IMR-90 (cell line): ENCODE results near the gene PPFIA2. TPM values are rescaled to one million over a fixed set of nuclear protein-coding genes. Genes with fewer than 3 reads are reported as not detected.

ENCODE experiments used
- ATAC-seq: fragments of 200-7000 bp; cut with Tn5 transposase; 2 replicates; pipeline ENCODE4 v1.9.1; 2020; ENCODE audit warnings: low read depth, mild to moderate bottlenecking, moderate library complexity
- BruUV-seq: library from RNA; stranded (reverse); fragments of 400-500 nt; replicated peaks from 2 replicates; lab custom pipeline; 2021; lab: Mats Ljungman, UMichigan
- CTCF ChIA-PET: fragments of 300-600 bp; formaldehyde crosslinking; extraction: SDS; loops from one replicate; lab custom pipeline; 2021; ENCODE audit warnings: antibody characterized with exemption; lab: Yijun Ruan, JAX
- POLR2A ChIA-PET: fragments of 300-600 bp; sonication (Branson Sonifier 250); formaldehyde crosslinking; loops from one replicate; lab custom pipeline; 2022; ENCODE audit warnings: antibody characterized with exemption; ENCODE audit not compliant: unreplicated experiment; lab: Charles Lee
- DNase-seq: peaks from one replicate; pipeline ENCODE4 v3.0.0; 2013
- H2AFZ ChIP-seq: replicated peaks from 2 replicates; pipeline ENCODE3; 2013; ENCODE audit warnings: low read length, mild to moderate bottlenecking; ENCODE audit not compliant: poor library complexity
- H2AK5ac ChIP-seq: 2 replicates; pipeline ENCODE4 v1.6.1; 2013; ENCODE audit warnings: low read depth, low read length, inconsistent platforms
- H2AK9ac ChIP-seq: replicated peaks from 2 replicates; pipeline ENCODE3; 2013; ENCODE audit warnings: mild to moderate bottlenecking, low read depth, low read length, moderate library complexity; ENCODE audit not compliant: poor library complexity
- H2BK120ac ChIP-seq: 2 replicates; pipeline ENCODE4 v1.6.1; 2013; ENCODE audit warnings: low read depth, low read length, inconsistent platforms
- H2BK15ac ChIP-seq: 3 replicates; pipeline ENCODE4 v1.6.1; 2013; ENCODE audit warnings: low read depth, low read length, inconsistent platforms
- H2BK20ac ChIP-seq: 2 replicates; pipeline ENCODE4 v1.6.1; 2013; ENCODE audit warnings: low read depth, mild to moderate bottlenecking, inconsistent platforms, low read length, moderate library complexity
- H2BK5ac ChIP-seq: 2 replicates; pipeline ENCODE4 v1.6.1; 2013; ENCODE audit warnings: mild to moderate bottlenecking, low read depth, low read length, inconsistent platforms; ENCODE audit not compliant: poor library complexity, severe bottlenecking
- H3K14ac ChIP-seq: replicated peaks from 2 replicates; pipeline ENCODE4 v1.6.1; 2013; ENCODE audit warnings: low read depth, low read length, inconsistent platforms
- H3K18ac ChIP-seq: 2 replicates; pipeline ENCODE4 v1.6.1; 2013; ENCODE audit warnings: low read depth, low read length, control low read depth
- H3K23ac ChIP-seq: 2 replicates; pipeline ENCODE4 v1.6.1; 2013; ENCODE audit warnings: low read depth, low read length, inconsistent platforms
- H3K27ac ChIP-seq: 2 replicates; pipeline ENCODE4 v1.5.1; 2013; ENCODE audit warnings: mild to moderate bottlenecking, control low read depth, low read length; ENCODE audit not compliant: insufficient read depth
- H3K27me3 ChIP-seq: 2 replicates; pipeline ENCODE4 v1.6.1; 2013; ENCODE audit warnings: low read length; ENCODE audit not compliant: control insufficient read depth, insufficient read depth
- H3K36me3 ChIP-seq: 2 replicates; pipeline ENCODE4 v1.6.1; 2013; ENCODE audit warnings: low read length, mixed read lengths; ENCODE audit not compliant: control insufficient read depth, insufficient read depth
- H3K4ac ChIP-seq: 2 replicates; pipeline ENCODE4 v1.6.1; 2013; ENCODE audit warnings: low read depth, low read length, inconsistent platforms
- H3K4me1 ChIP-seq: 2 replicates; pipeline ENCODE4 v1.6.1; 2013; ENCODE audit warnings: low read length, mixed read lengths; ENCODE audit not compliant: control insufficient read depth, insufficient read depth
- H3K4me2 ChIP-seq: 2 replicates; pipeline ENCODE4 v1.6.1; 2013; ENCODE audit warnings: low read depth, mild to moderate bottlenecking, control low read depth, low read length, moderate library complexity
- H3K4me3 ChIP-seq: 2 replicates; pipeline ENCODE4 v1.5.1; 2013; ENCODE audit warnings: low read depth, mild to moderate bottlenecking, control low read depth, low read length, moderate library complexity; ENCODE audit not compliant: insufficient read depth
- H3K56ac ChIP-seq: 2 replicates; pipeline ENCODE4 v1.6.1; 2013; ENCODE audit warnings: low read length, inconsistent platforms; ENCODE audit not compliant: insufficient read depth; ENCODE audit errors: extremely low read depth
- H3K79me1 ChIP-seq, 2 experiments: 2 replicates each; pipeline ENCODE4 v1.6.1; 2013; ENCODE audit warnings: low read length in 2 of 2, inconsistent platforms in 1 of 2, low read depth in 1 of 2
- H3K9ac ChIP-seq: 2 replicates; pipeline ENCODE4 v1.6.1; 2013; ENCODE audit warnings: low read depth, low read length, control low read depth
- H3K9me1 ChIP-seq: 2 replicates; pipeline ENCODE4 v1.6.1; 2013; ENCODE audit warnings: low read length, inconsistent platforms; ENCODE audit not compliant: insufficient read depth
- H3K9me3 ChIP-seq: 2 replicates; pipeline ENCODE4 v1.6.1; 2013; ENCODE audit warnings: low read length; ENCODE audit not compliant: control insufficient read depth, insufficient read depth
- H4K20me1 ChIP-seq: 2 replicates; pipeline ENCODE4 v1.6.1; 2013; ENCODE audit warnings: low read length, inconsistent platforms; ENCODE audit not compliant: insufficient read depth
- H4K5ac ChIP-seq: 2 replicates; pipeline ENCODE4 v1.6.1; 2013; ENCODE audit warnings: mild to moderate bottlenecking, low read depth, low read length, control low read depth
- H4K8ac ChIP-seq, 2 experiments: 2 replicates each; pipeline ENCODE4 v1.6.1; 2013; ENCODE audit warnings: low read depth in 2 of 2, low read length in 2 of 2, control low read depth in 1 of 2, inconsistent platforms in 1 of 2
- H4K91ac ChIP-seq: 2 replicates; pipeline ENCODE4 v1.6.1; 2013; ENCODE audit warnings: low read depth, low read length, inconsistent platforms; ENCODE audit not compliant: insufficient read depth
- FOS ChIP-seq: fragments of 150-350 bp; IDR thresholded peaks from 2 replicates; pipeline ENCODE4 v1.6.1; 2016; ENCODE audit warnings: low read depth, low read length
- MAFK ChIP-seq: IDR thresholded peaks from 2 replicates; pipeline ENCODE4 v1.6.1; 2012; ENCODE audit warnings: low read depth, low read length, improper control_type of control experiment
- MAZ ChIP-seq: IDR thresholded peaks from 2 replicates; pipeline ENCODE4 v1.6.1; 2012; ENCODE audit warnings: low read depth, mild to moderate bottlenecking, low read length, improper control_type of control experiment, moderate library complexity, borderline replicate concordance
- MXI1 ChIP-seq: IDR thresholded peaks from 2 replicates; pipeline ENCODE4 v1.6.1; 2012; ENCODE audit warnings: low read depth, mild to moderate bottlenecking, low read length, moderate library complexity, borderline replicate concordance
- NFE2L2 ChIP-seq: fragments of 150-350 bp; IDR thresholded peaks from 2 replicates; pipeline ENCODE4 v1.6.1; 2016; ENCODE audit warnings: low read depth, mild to moderate bottlenecking, low read length
- RFX5 ChIP-seq: IDR thresholded peaks from 2 replicates; pipeline ENCODE4 v1.8.0; 2012; ENCODE audit warnings: low read depth, mild to moderate bottlenecking, low read length, moderate library complexity
- SMC3 ChIP-seq: fragments of 150-350 bp; IDR thresholded peaks from 2 replicates; pipeline ENCODE4 v1.6.1; 2016; ENCODE audit warnings: low read depth, mild to moderate bottlenecking, antibody characterized with exemption, low read length, moderate library complexity
- WGBS, 2 experiments: methylation state at CpG; one replicate each; pipeline versions ENCODE4 v1.1.5 to v1.1.7; 2013; ENCODE audit warnings: missing lambda C conversion rate in 2 of 2; ENCODE audit not compliant: insufficient read length in 1 of 2; ENCODE audit errors: extremely low coverage in 2 of 2; 5-methylcytosine and 5-hydroxymethylcytosine counted together
- dilution Hi-C: fragments of 300-500 bp; cut with HindIII; formaldehyde crosslinking; loops from one replicate; pipeline ENCODE4 v1.14.3; 2018; ENCODE audit warnings: low sequenced_read_pairs; ENCODE audit not compliant: unreplicated experiment
- in situ Hi-C: fragments of 300-500 bp; cut with MboI; formaldehyde crosslinking; loops from 3 replicates; pipeline ENCODE4 v1.14.3; 2019; ENCODE audit warnings: low sequenced_read_pairs, inconsistent platforms, mixed read lengths
- intact Hi-C: fragments of 100-400 bp; cut with micrococcal nuclease; formaldehyde crosslinking; loops from 2 replicates; pipeline ENCODE4 v1.10.0; 2022
- polyA plus RNA-seq, 3 experiments: library from polyadenylated mRNA; depleted of rRNA; stranded (reverse); fragments of >200 nt; gene quantifications; 2 replicates each; pipeline ENCODE4 v1.2.3, GENCODE V29; 2012; ENCODE audit warnings: low replicate concordance in 1 of 3
- total RNA-seq: library from RNA; depleted of rRNA; stranded (reverse); fragments of >200 nt; gene quantifications from 2 replicates; pipeline ENCODE4 v1.2.3, GENCODE V29; 2012
- TF ChIP-seq, protein P1 (sequence below): fragments of 150-350 bp; IDR thresholded peaks from 2 replicates; pipeline ENCODE4 v1.6.1; 2017; ENCODE audit warnings: mild to moderate bottlenecking, antibody characterized with exemption, low read length, low read depth
- TF ChIP-seq, protein P2 (sequence below): conservative IDR thresholded peaks from 2 replicates; pipeline ENCODE4 v1.5.1; 2012; ENCODE audit warnings: mild to moderate bottlenecking, low read depth, low read length, improper control_type of control experiment

The PPFIA2 gene
- total and polyA plus RNA-seq, 2 of the 4 experiments (the other 2 are of a cell fraction), result 0.29 to 1.3 TPM

DNA sequence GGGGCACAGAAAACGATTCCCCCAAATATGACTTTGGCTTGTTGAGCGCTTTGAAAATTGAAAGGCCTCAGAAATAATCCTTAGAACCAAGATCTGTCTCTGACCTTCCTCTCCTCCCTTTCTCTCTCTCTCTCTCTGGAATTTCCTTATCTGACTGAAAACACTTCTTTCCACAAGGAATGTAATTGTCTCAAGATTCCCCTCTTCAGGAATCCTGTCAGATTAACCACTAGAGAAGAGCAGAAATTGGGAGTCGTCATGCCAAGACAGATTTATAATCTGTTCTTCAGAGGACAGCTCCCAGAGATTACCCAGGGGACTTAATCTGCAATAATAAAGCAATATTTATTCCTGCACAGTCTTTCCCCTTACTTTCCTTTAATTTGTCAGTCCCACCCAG, 363.7 kb downstream of the PPFIA2 start:
- in situ Hi-C loops, result no loop called here
- Histone ChIP-seq H2BK5ac (no peak overlapping the region), H4K20me1 (no peaks in the 10 kb centered on the region), H4K8ac (no peak overlapping the region), H3K23ac (no peak overlapping the region), H3K27ac (no peak overlapping the region), H3K9me1 (no peaks in the 10 kb centered on the region), H2BK120ac (no peak overlapping the region), H3K18ac (no peak overlapping the region), H3K56ac (no peak overlapping the region), H2BK15ac (no peak overlapping the region), H3K9ac (no peak overlapping the region), H3K9me3 (no peaks in the 10 kb centered on the region), H2AK9ac (no peak overlapping the region), H3K4me3 (no peak overlapping the region), H3K36me3 (no peaks in the 10 kb centered on the region), H3K79me1 (no peaks in the 10 kb centered on the region), H2AK5ac (no peak overlapping the region), H3K14ac (no peak overlapping the region), H4K5ac (no peak overlapping the region), H2BK20ac (no peak overlapping the region), H3K4ac (no peak overlapping the region), H3K4me2 (no peak overlapping the region), H4K91ac (no peak overlapping the region), H2AFZ (no peak overlapping the region), H3K27me3 (no peaks in the 10 kb centered on the region), H3K4me1 (no peaks in the 10 kb centered on the region)
- no CpG with 5 or more reads among the region's 3 CpGs for WGBS, 2 experiments
- CTCF ChIA-PET, result no interaction called here
- intact Hi-C loops, result no loop called here
- ATAC-seq, result no peak
- dilution Hi-C loops, result no loop called here
- TF ChIP-seq RFX5, result no peak
- TF ChIP-seq, protein P1, sequence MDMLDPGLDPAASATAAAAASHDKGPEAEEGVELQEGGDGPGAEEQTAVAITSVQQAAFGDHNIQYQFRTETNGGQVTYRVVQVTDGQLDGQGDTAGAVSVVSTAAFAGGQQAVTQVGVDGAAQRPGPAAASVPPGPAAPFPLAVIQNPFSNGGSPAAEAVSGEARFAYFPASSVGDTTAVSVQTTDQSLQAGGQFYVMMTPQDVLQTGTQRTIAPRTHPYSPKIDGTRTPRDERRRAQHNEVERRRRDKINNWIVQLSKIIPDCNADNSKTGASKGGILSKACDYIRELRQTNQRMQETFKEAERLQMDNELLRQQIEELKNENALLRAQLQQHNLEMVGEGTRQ, result no peak
- no peak for TF ChIP-seq MAZ
- no peak for TF ChIP-seq MAFK
- TF ChIP-seq MXI1, result no peak
- TF ChIP-seq, protein P2, sequence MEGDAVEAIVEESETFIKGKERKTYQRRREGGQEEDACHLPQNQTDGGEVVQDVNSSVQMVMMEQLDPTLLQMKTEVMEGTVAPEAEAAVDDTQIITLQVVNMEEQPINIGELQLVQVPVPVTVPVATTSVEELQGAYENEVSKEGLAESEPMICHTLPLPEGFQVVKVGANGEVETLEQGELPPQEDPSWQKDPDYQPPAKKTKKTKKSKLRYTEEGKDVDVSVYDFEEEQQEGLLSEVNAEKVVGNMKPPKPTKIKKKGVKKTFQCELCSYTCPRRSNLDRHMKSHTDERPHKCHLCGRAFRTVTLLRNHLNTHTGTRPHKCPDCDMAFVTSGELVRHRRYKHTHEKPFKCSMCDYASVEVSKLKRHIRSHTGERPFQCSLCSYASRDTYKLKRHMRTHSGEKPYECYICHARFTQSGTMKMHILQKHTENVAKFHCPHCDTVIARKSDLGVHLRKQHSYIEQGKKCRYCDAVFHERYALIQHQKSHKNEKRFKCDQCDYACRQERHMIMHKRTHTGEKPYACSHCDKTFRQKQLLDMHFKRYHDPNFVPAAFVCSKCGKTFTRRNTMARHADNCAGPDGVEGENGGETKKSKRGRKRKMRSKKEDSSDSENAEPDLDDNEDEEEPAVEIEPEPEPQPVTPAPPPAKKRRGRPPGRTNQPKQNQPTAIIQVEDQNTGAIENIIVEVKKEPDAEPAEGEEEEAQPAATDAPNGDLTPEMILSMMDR, result no peak
- no peak for TF ChIP-seq FOS
- TF ChIP-seq SMC3, result no peak
- TF ChIP-seq NFE2L2, result no peak
- POLR2A ChIA-PET, result no interaction called here
- no TSS peak for BruUV-seq
- no peak for DNase-seq
